K562 (cell line): ENCODE measurements around the gene DDX41. TPM values are rescaled to one million over a fixed set of nuclear protein-coding genes. Genes with fewer than 3 reads are reported as not detected.

Source experiments
- ATAC-seq: fragments of 200-7000 bp; cut with Tn5 transposase; 3 replicates; pipeline ENCODE4 v1.9.1; 2020; ENCODE audit warnings: moderate library complexity
- BruUV-seq: library from RNA; stranded (reverse); fragments of 400-500 nt; replicated peaks from 2 replicates; lab custom pipeline; 2021; lab: Mats Ljungman, UMichigan
- CTCF ChIA-PET: fragments of 300-600 bp; formaldehyde crosslinking; extraction: SDS; loops from one replicate; lab custom pipeline; 2021; ENCODE audit warnings: low intra/inter-chr PET ratio; lab: Yijun Ruan, JAX
- POLR2A ChIA-PET: fragments of 300-600, 350-650 bp; sonication (Branson Sonifier 250); formaldehyde crosslinking; extraction: SDS; loops from one replicate; lab custom pipeline; 2021; ENCODE audit warnings: antibody characterized with exemption, inconsistent platforms; lab: Yijun Ruan, JAX
- DNase-seq, 4 experiments: peaks; one replicate each; pipeline versions ENCODE4 v3.0.0 to v3.0.0-alpha.2; 2011 to 2018; ENCODE audit warnings: low spot score in 3 of 4, mixed read lengths in 3 of 4; ENCODE audit errors: extremely low read depth in 1 of 4
- FAIRE-seq: peaks from 2 replicates; lab custom pipeline; 2011; peaks lifted over from hg19 to GRCh38; lab: Jason Lieb, UNC
- H2AFZ ChIP-seq: 2 replicates; pipeline ENCODE4 v1.6.0; 2011; ENCODE audit warnings: low read depth, low read length, control low read depth, inconsistent platforms
- H3K27ac ChIP-seq: fragments of 200-600 bp; 3 replicates; pipeline ENCODE4 v1.8.0; 2011; ENCODE audit warnings: low read depth, mild to moderate bottlenecking, control low read depth, inconsistent platforms, low read length, moderate library complexity, mixed read lengths; ENCODE audit errors: extremely low read depth
- H3K27me3 ChIP-seq, 2 experiments: fragments of 300-600 bp in 1 of 2; 2 replicates in 1 of 2; 3 replicates in 1 of 2; pipeline versions ENCODE4 v1.6.0 to v1.8.0; 2011; ENCODE audit warnings: inconsistent platforms in 2 of 2, low read length in 2 of 2, mild to moderate bottlenecking in 1 of 2, mixed read lengths in 1 of 2, moderate library complexity in 1 of 2; ENCODE audit not compliant: control insufficient read depth in 2 of 2, insufficient read depth in 2 of 2
- H3K36me3 ChIP-seq: fragments of 300-600 bp; 3 replicates; pipeline ENCODE4 v1.8.0; 2011; ENCODE audit warnings: mild to moderate bottlenecking, low read length, inconsistent platforms; ENCODE audit not compliant: control insufficient read depth, insufficient read depth
- H3K4me1 ChIP-seq, 2 experiments: fragments of 200-600 bp in 1 of 2; replicated peaks in 1 of 2; 2 replicates in 1 of 2; 3 replicates in 1 of 2; pipeline versions ENCODE4 v1.5.1 to v1.8.0; 2011; ENCODE audit warnings: inconsistent platforms in 2 of 2, low read length in 2 of 2, mild to moderate bottlenecking in 1 of 2, mixed read lengths in 1 of 2, moderate library complexity in 1 of 2; ENCODE audit not compliant: control insufficient read depth in 2 of 2, insufficient read depth in 2 of 2
- H3K4me2 ChIP-seq: 2 replicates; pipeline ENCODE4 v1.6.1; 2011; ENCODE audit warnings: low read length, control low read depth, inconsistent platforms, mixed read lengths; ENCODE audit not compliant: insufficient read depth
- H3K4me3 ChIP-seq: fragments of 200-600 bp; sonication (generic), shearing (Covaris generic); 2 replicates; pipeline ENCODE4 v1.5.1; 2016; ENCODE audit warnings: control low read depth, inconsistent platforms
- H3K79me2 ChIP-seq: fragments of 200-600 bp; 3 replicates; pipeline ENCODE4 v1.8.0; 2011; ENCODE audit warnings: low read length, inconsistent platforms; ENCODE audit not compliant: control insufficient read depth, insufficient read depth
- H3K9ac ChIP-seq, 2 experiments: 2 replicates each; pipeline versions ENCODE4 v1.6.0 to v1.6.1; 2011; ENCODE audit warnings: low read depth in 2 of 2, low read length in 2 of 2, control low read depth in 1 of 2, inconsistent platforms in 1 of 2, mild to moderate bottlenecking in 1 of 2, mixed read lengths in 1 of 2; ENCODE audit not compliant: insufficient read depth in 1 of 2
- H3K9me1 ChIP-seq: one replicate; pipeline ENCODE4 v1.6.0; 2011; ENCODE audit warnings: inconsistent platforms, mild to moderate bottlenecking, low read length, moderate library complexity; ENCODE audit not compliant: control insufficient read depth, insufficient read depth
- H3K9me3 ChIP-seq: replicated peaks from 2 replicates; pipeline ENCODE4 v1.5.1; 2011; ENCODE audit warnings: low read depth, low read length, inconsistent platforms; ENCODE audit not compliant: control insufficient read depth, insufficient read depth
- H4K20me1 ChIP-seq: replicated peaks from 2 replicates; pipeline ENCODE4 v1.6.1; 2011; ENCODE audit warnings: low read length, inconsistent platforms, mixed read lengths; ENCODE audit not compliant: control insufficient read depth, insufficient read depth
- GABPA ChIP-seq: fragments of 200-800 bp; sonication (Bioruptor generic); conservative IDR thresholded peaks from 2 replicates; pipeline ENCODE4 v1.6.1; 2016; ENCODE audit warnings: low read depth, missing genetic modification characterization, missing compliant biosample characterization
- POLR3G ChIP-seq: IDR thresholded peaks from 2 replicates; pipeline ENCODE4 v1.6.1; 2011; ENCODE audit not compliant: insufficient read length, insufficient replicate concordance; ENCODE audit errors: extremely low read depth
- RBM34 ChIP-seq: fragments of 200-400 bp; formaldehyde crosslinking; IDR thresholded peaks from 2 replicates; pipeline ENCODE4 v1.6.1; 2018; ENCODE audit warnings: low read length, borderline replicate concordance; ENCODE audit not compliant: insufficient read depth
- TCF7 ChIP-seq: sonication (generic); IDR thresholded peaks from 2 replicates; pipeline ENCODE4 v1.6.1; 2016; ENCODE audit warnings: antibody characterized with exemption, borderline replicate concordance
- ZKSCAN1 ChIP-seq: fragments of 150-350 bp; IDR thresholded peaks from 2 replicates; pipeline ENCODE4 v1.6.1; 2016; ENCODE audit warnings: low read depth, low read length
- WGBS: fragments of 100-300 bp; shearing (Covaris generic); methylation state at CpG from one replicate; pipeline ENCODE4 v1.1.6; 2016; ENCODE audit warnings: low coverage, mixed read lengths; ENCODE audit not compliant: insufficient coverage; ENCODE audit errors: missing lambda C conversion rate; 5-methylcytosine and 5-hydroxymethylcytosine counted together
- in situ Hi-C: fragments of 300-500 bp; cut with MboI; formaldehyde crosslinking; loops from 4 replicates; pipeline ENCODE4 v1.15.0; 2018; ENCODE audit warnings: inconsistent platforms, mixed read lengths
- intact Hi-C: fragments of 100-400 bp; cut with micrococcal nuclease; formaldehyde crosslinking; loops from 2 replicates; pipeline ENCODE4 v1.14.2; 2022
- polyA plus RNA-seq, 8 experiments: library from polyadenylated mRNA; depleted of rRNA in 4 of 8; stranded (reverse) in 5 of 8; unstranded in 3 of 8; fragments of >200 nt; fragmentation: Nextera tagmentation in 2 of 8; fragmentation: Illumina TruSeq in 1 of 8; extraction: Ambion mirVana in 2 of 8; extraction: Trizol in 1 of 8; gene quantifications; 2 replicates each; pipeline versions ENCODE4 v1.2.1 to v1.2.3, GENCODE V29; 2011 to 2014; ENCODE audit warnings: inconsistent platforms in 1 of 8, missing spikeins in 1 of 8
- total RNA-seq, 7 experiments: library from RNA; depleted of rRNA in 6 of 7; stranded (reverse); fragments of >200 nt in 6 of 7; fragmentation: Illumina TruSeq in 2 of 7; extraction: Trizol in 2 of 7; gene quantifications; 2 replicates each; pipeline versions ENCODE4 v1.2.1 to v1.2.3, GENCODE V29; 2011 to 2021; ENCODE audit warnings: low replicate concordance in 1 of 7
- TF ChIP-seq, protein P1 (sequence below): fragments of 450-650 bp; IDR thresholded peaks from 2 replicates; pipeline ENCODE4 v1.6.1; 2017; ENCODE audit warnings: antibody characterized with exemption

Gene DDX41
- total and polyA plus RNA-seq, 9 of the 15 experiments (the other 6 are each of a cell fraction or from before 2014, with no cell fraction given) = 38.2 to 284 (median 116) TPM

DNA sequence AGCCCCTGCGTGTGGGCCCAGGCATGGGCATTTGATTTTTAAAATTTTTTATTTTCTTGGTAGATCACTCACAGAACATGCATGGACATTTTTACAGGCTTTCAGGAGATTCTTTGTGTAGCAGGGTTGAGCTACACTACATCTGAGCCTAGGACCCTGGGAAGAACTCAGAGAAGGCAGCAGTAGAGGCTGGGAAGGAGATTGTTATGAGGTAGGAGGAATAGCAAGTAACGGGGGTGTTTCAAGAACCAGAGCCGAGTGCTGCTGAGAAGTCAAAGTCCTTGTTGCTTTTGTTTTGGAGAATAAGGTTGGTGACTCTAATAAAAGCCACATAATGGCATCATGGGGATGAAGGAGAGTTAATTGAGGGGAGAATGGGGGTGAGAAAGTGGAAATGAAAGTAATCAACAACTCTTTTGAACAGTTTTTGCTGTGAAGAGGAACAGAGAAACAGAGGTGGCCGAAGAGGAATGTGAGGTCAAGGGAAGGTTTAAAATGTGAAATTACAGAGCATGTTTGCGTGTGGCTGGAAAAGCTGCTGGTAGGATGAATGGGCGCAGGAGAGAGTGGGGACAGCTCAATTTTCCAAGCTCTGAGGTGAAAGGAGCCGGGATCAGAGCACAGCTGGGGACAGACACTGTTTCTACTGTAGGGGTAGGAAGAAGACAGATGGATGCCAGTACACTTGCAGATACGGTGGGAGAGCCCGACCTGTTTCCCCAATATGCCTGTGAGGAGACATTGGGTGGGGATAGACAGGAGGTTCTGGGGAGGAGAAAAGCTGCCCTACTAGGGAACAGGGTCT, 14.7 kb downstream of the DDX41 start:
- DNase-seq (no peak), FAIRE-seq (no peak), ATAC-seq (no peak)
- peak overlapping the region in 1 of 2 experiments; percentile 36; a peak in 1 of 4 replicates for H3K9ac ChIP-seq
- no peak overlapping the region for H2AFZ ChIP-seq
- in situ Hi-C loops (no loop called here), intact Hi-C loops (loop anchor here (1.0 to 2.0 kb wide), 2 partner anchors 11 to 97 kb away; no protein-coding TSS in a partner anchor)
- no peak overlapping the region for H3K27ac ChIP-seq
- no peaks in the 10 kb centered on the region for H3K27me3 ChIP-seq
- H3K4me3 ChIP-seq = no peak overlapping the region
- WGBS = 51% methylated on average over 9 of the region's 9 CpGs
- no TSS peak for BruUV-seq
- H3K4me1 ChIP-seq = peaks cover 19 to 63% of the 10 kb centered on the region in 2 experiments
- no peaks in the 10 kb centered on the region for H4K20me1 ChIP-seq
- H3K9me1 ChIP-seq = no peaks in the 10 kb centered on the region
- H3K36me3 ChIP-seq = peaks cover 7% of the 10 kb centered on the region; the same call in 1 of the 3 replicates
- TF ChIP-seq GABPA (tag) (no peak), TCF7 (no peak), RBM34 (no peak), POLR3G (no peak), ZKSCAN1 (no peak)
- TF ChIP-seq, protein P1, sequence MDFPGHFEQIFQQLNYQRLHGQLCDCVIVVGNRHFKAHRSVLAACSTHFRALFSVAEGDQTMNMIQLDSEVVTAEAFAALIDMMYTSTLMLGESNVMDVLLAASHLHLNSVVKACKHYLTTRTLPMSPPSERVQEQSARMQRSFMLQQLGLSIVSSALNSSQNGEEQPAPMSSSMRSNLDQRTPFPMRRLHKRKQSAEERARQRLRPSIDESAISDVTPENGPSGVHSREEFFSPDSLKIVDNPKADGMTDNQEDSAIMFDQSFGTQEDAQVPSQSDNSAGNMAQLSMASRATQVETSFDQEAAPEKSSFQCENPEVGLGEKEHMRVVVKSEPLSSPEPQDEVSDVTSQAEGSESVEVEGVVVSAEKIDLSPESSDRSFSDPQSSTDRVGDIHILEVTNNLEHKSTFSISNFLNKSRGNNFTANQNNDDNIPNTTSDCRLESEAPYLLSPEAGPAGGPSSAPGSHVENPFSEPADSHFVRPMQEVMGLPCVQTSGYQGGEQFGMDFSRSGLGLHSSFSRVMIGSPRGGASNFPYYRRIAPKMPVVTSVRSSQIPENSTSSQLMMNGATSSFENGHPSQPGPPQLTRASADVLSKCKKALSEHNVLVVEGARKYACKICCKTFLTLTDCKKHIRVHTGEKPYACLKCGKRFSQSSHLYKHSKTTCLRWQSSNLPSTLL = no peak
- no peaks in the 10 kb centered on the region for H3K9me3 ChIP-seq
- H3K4me2 ChIP-seq = no peak overlapping the region
- POLR2A ChIA-PET = interaction anchor here (0.7 to 2.1 kb wide), 5 partner anchors 9 to 475 kb away, joined by 3 to 5 read pairs (median 3); no protein-coding TSS in a partner anchor
- CTCF ChIA-PET = interaction anchor here (0.9 to 2.4 kb wide), 2 partner anchors 10 to 98 kb away, joined by 7 to 19 read pairs; no protein-coding TSS in a partner anchor
- peaks cover 8% of the 10 kb centered on the region for H3K79me2 ChIP-seq
